A549 (cell line): ENCODE results near the gene MAP3K7CL. TPM values are rescaled to one million over a fixed set of nuclear protein-coding genes. Genes with fewer than 3 reads are reported as not detected.

Experiments
- ATAC-seq, 2 experiments: fragments of 200-7000 bp in 1 of 2; fragments of >200 bp in 1 of 2; cut with Nextera tagmentation in 1 of 2; cut with Tn5 transposase in 1 of 2; 3 replicates each; pipeline versions ENCODE4 v1.8.0 to v1.9.1; 2018 to 2020; ENCODE audit warnings: mild to moderate bottlenecking in 1 of 2, moderate library complexity in 1 of 2
- CTCF ChIA-PET: fragments of 300-600 bp; sonication (Branson Sonifier 250); formaldehyde crosslinking; extraction: SDS; loops from one replicate; lab custom pipeline; 2021; ENCODE audit warnings: antibody characterized with exemption, inconsistent platforms; lab: Yijun Ruan, JAX
- POLR2A ChIA-PET: fragments of 350-600 bp; formaldehyde crosslinking; extraction: SDS; loops from one replicate; lab custom pipeline; 2021; ENCODE audit warnings: antibody characterized with exemption, inconsistent platforms; lab: Yijun Ruan, JAX
- DNase-seq, 2 experiments: peaks; one replicate each; pipeline versions ENCODE4 v3.0.0 to v3.0.0-alpha.2; 2011 to 2016; ENCODE audit warnings: low read depth in 1 of 2, low spot score in 1 of 2
- FAIRE-seq: peaks from 2 replicates; lab custom pipeline; 2011; peaks lifted over from hg19 to GRCh38; lab: Jason Lieb, UNC
- H3K27ac ChIP-seq, 2 experiments: fragments of >200 bp; sonication (Bioruptor Twin); formaldehyde crosslinking; 3 replicates each; pipeline ENCODE4 v1.5.1; 2016 to 2017
- H3K4me1 ChIP-seq: fragments of >200 bp; sonication (Bioruptor Twin); formaldehyde crosslinking; 3 replicates; pipeline ENCODE4 v1.6.1; 2016
- H3K4me2 ChIP-seq: fragments of >200 bp; sonication (Bioruptor Twin); formaldehyde crosslinking; 3 replicates; pipeline ENCODE4 v1.6.1; 2016
- H3K4me3 ChIP-seq: fragments of >200 bp; sonication (Bioruptor Twin); formaldehyde crosslinking; 3 replicates; pipeline ENCODE4 v1.5.1; 2016
- H3K9me3 ChIP-seq: fragments of >200 bp; sonication (Bioruptor Twin); formaldehyde crosslinking; 3 replicates; pipeline ENCODE4 v1.6.1; 2016
- CEBPB ChIP-seq, 2 experiments: fragments of >200 bp in 1 of 2; sonication (Bioruptor Twin) in 1 of 2; formaldehyde crosslinking in 1 of 2; IDR thresholded peaks; 2 replicates each; pipeline ENCODE4 v1.6.1; 2012 to 2016
- CHD2 ChIP-seq: fragments of 150-350 bp; IDR thresholded peaks from 2 replicates; pipeline ENCODE4 v1.6.1; 2014; ENCODE audit warnings: low read length; ENCODE audit not compliant: partially characterized antibody
- EHF ChIP-seq: fragments of 250-450 bp; sonication (Bioruptor Pico); IDR thresholded peaks from 2 replicates; pipeline ENCODE4 v1.5.0; 2020; ENCODE audit warnings: mild to moderate bottlenecking
- FOXS1 ChIP-seq: fragments of 250-450 bp; sonication (Bioruptor Pico); IDR thresholded peaks from 2 replicates; pipeline ENCODE4 v1.5.0; 2020; ENCODE audit warnings: mild to moderate bottlenecking, moderate library complexity
- GATA3 ChIP-seq: IDR thresholded peaks from 2 replicates; pipeline ENCODE4 v1.6.1; 2012; ENCODE audit warnings: borderline replicate concordance
- HEYL ChIP-seq: fragments of 250-450 bp; sonication (Bioruptor Pico); IDR thresholded peaks from 2 replicates; pipeline ENCODE4 v1.8.0; 2021; ENCODE audit warnings: mild to moderate bottlenecking, moderate library complexity
- HMGXB4 ChIP-seq: fragments of 250-450 bp; sonication (Bioruptor Pico); IDR thresholded peaks from 2 replicates; pipeline ENCODE4 v1.5.0; 2021; ENCODE audit warnings: mild to moderate bottlenecking, moderate library complexity, borderline replicate concordance
- HOXB13 ChIP-seq: fragments of 250-450 bp; sonication (Bioruptor Pico); IDR thresholded peaks from 2 replicates; pipeline ENCODE4 v1.5.0; 2020; ENCODE audit warnings: low read depth, mild to moderate bottlenecking, moderate library complexity
- JUN ChIP-seq, 2 experiments: fragments of >200 bp; sonication (Bioruptor Twin); formaldehyde crosslinking; IDR thresholded peaks; 2 replicates in 1 of 2; 3 replicates in 1 of 2; pipeline ENCODE4 v1.6.1; 2016 to 2017
- NFE2L2 ChIP-seq: fragments of 150-350 bp; conservative IDR thresholded peaks from 2 replicates; pipeline ENCODE4 v1.6.1; 2014; ENCODE audit warnings: low read length
- POLR2AphosphoS2 ChIP-seq: conservative IDR thresholded peaks from 2 replicates; pipeline ENCODE4 v1.6.1; 2012; ENCODE audit warnings: low read length, improper control_type of control experiment, inconsistent platforms
- RARB ChIP-seq: fragments of 250-450 bp; sonication (Bioruptor Pico); IDR thresholded peaks from 2 replicates; pipeline ENCODE4 v1.8.0; 2021; ENCODE audit warnings: mild to moderate bottlenecking, moderate library complexity
- RCOR1 ChIP-seq: fragments of 150-350 bp; IDR thresholded peaks from 2 replicates; pipeline ENCODE4 v1.6.1; 2014; ENCODE audit warnings: antibody characterized with exemption, low read length, low read depth
- RFX5 ChIP-seq: fragments of 450-650 bp; IDR thresholded peaks from 2 replicates; pipeline ENCODE4 v1.7.1; 2014; ENCODE audit warnings: antibody characterized with exemption, mild to moderate bottlenecking, moderate library complexity
- TP53 ChIP-seq: fragments of 250-450 bp; sonication (Bioruptor Pico); IDR thresholded peaks from 2 replicates; pipeline ENCODE4 v1.5.0; 2021; ENCODE audit warnings: mild to moderate bottlenecking, moderate library complexity
- WGBS: methylation state at CpG from one replicate; pipeline ENCODE4 v1.1.6; 2017; ENCODE audit errors: missing lambda C conversion rate; 5-methylcytosine and 5-hydroxymethylcytosine counted together
- polyA plus RNA-seq, 4 experiments: library from polyadenylated mRNA; depleted of rRNA in 3 of 4; stranded (reverse); fragments of >200 nt; fragmentation: RNase III in 1 of 4; extraction: RNeasy Plus Mini Kit Qiagen cat#74134 plus additional on column Dnase treatment in 1 of 4; gene quantifications; 2 replicates in 3 of 4; 3 replicates in 1 of 4; pipeline ENCODE4 v1.2.3, GENCODE V29; 2011 to 2017
- TF ChIP-seq, protein P1 (sequence below): fragments of 450-650 bp; IDR thresholded peaks from 2 replicates; pipeline ENCODE4 v1.6.1; 2014; ENCODE audit warnings: antibody characterized with exemption
- TF ChIP-seq, protein P2 (sequence below): IDR thresholded peaks from 2 replicates; pipeline ENCODE4 v1.6.1; 2012
- TF ChIP-seq, protein P3 (sequence below): IDR thresholded peaks from 2 replicates; pipeline ENCODE4 v1.6.1; 2012; ENCODE audit warnings: low read depth, borderline replicate concordance
- TF ChIP-seq, protein P4 (sequence below): fragments of >200 bp; sonication (Bioruptor Twin); formaldehyde crosslinking; IDR thresholded peaks from 2 replicates; pipeline ENCODE4 v1.6.1; 2016

Gene MAP3K7CL
- polyA plus RNA-seq, 2 of the 4 experiments (the other 2 are of a cell fraction): 2.9 to 5.7 TPM

- 36% methylated on average over 1 of the region's 1 CpG for WGBS
- TF ChIP-seq RCOR1 (no peak), POLR2AphosphoS2 (no peak), EHF (CRISPR knock-in tag) (no peak), RARB (CRISPR knock-in tag) (no peak), RFX5 (no peak), FOXS1 (no peak), CHD2 (no peak)
- TF ChIP-seq, protein P1, sequence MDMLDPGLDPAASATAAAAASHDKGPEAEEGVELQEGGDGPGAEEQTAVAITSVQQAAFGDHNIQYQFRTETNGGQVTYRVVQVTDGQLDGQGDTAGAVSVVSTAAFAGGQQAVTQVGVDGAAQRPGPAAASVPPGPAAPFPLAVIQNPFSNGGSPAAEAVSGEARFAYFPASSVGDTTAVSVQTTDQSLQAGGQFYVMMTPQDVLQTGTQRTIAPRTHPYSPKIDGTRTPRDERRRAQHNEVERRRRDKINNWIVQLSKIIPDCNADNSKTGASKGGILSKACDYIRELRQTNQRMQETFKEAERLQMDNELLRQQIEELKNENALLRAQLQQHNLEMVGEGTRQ: no peak
- TF ChIP-seq, protein P2, sequence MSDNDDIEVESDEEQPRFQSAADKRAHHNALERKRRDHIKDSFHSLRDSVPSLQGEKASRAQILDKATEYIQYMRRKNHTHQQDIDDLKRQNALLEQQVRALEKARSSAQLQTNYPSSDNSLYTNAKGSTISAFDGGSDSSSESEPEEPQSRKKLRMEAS: no peak
- TF ChIP-seq, protein P3, sequence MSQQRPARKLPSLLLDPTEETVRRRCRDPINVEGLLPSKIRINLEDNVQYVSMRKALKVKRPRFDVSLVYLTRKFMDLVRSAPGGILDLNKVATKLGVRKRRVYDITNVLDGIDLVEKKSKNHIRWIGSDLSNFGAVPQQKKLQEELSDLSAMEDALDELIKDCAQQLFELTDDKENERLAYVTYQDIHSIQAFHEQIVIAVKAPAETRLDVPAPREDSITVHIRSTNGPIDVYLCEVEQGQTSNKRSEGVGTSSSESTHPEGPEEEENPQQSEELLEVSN: no peak
- TF ChIP-seq, protein P4, sequence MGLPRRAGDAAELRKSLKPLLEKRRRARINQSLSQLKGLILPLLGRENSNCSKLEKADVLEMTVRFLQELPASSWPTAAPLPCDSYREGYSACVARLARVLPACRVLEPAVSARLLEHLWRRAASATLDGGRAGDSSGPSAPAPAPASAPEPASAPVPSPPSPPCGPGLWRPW: no peak
- peaks cover 39% of the 10 kb centered on the region for H3K4me1 ChIP-seq
- H3K27ac ChIP-seq: no peak overlapping the region
- POLR2A ChIA-PET: no interaction called here
- H3K4me3 ChIP-seq: no peak overlapping the region
- ATAC-seq (no peak), DNase-seq (no peak), FAIRE-seq (no peak)
- no peaks in the 10 kb centered on the region for H3K9me3 ChIP-seq
- CTCF ChIA-PET: no interaction called here
- H3K4me2 ChIP-seq: no peak overlapping the region
These were observed 41.8 kb downstream of the MAP3K7CL start for GRCh38 chr21:29172282-29172681.

DNA sequence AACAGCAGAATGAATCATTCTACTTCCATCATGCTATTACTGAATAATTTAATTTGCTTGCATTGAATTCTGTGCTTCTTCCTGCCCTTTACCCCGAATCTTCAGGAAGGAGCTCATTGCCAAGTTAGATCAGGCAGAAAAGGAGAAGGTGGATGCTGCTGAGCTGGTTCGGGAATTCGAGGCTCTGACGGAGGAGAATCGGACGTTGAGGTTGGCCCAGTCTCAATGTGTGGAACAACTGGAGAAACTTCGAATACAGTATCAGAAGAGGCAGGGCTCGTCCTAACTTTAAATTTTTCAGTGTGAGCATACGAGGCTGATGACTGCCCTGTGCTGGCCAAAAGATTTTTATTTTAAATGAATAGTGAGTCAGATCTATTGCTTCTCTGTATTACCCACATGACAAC is 44.2 kb downstream of the MAP3K7CL start:
- FAIRE-seq (no peak), ATAC-seq (no peak)
- ChIA-PET CTCF (interaction anchor here (1.3 to 2.0 kb wide), 2 partner anchors 10 to 173 kb away, joined by 5 to 13 read pairs; no protein-coding TSS in a partner anchor), POLR2A (no interaction called here)
- Histone ChIP-seq H3K4me1 (peaks cover 41% of the 10 kb centered on the region), H3K9me3 (no peaks in the 10 kb centered on the region), H3K4me3 (no peak overlapping the region), H3K27ac (peak overlapping the region; percentile 18 to 33; a peak in 2 of 6 replicates)
- WGBS: 80% methylated on average over 9 of the region's 9 CpGs
- TF ChIP-seq NFE2L2 (no peak), HMGXB4 (CRISPR knock-in tag) (no peak)
- TF ChIP-seq, all 56 proteins: peak for 0
- DNase-seq: no peak
- peak overlapping the region; percentile 61 for H3K4me2 ChIP-seq

GRCh38 chr21:29175408-29176134 is 45.1 kb downstream of the MAP3K7CL start:
- ChIA-PET CTCF (interaction anchor here (1.3 to 2.0 kb wide), 2 partner anchors 11 to 173 kb away, joined by 5 to 13 read pairs; no protein-coding TSS in a partner anchor), POLR2A (no interaction called here)
- peak overlapping the region; percentile 61 for H3K4me2 ChIP-seq
- peaks cover 41% of the 10 kb centered on the region for H3K4me1 ChIP-seq
- FAIRE-seq (no peak), DNase-seq (peak in 1 of 2 experiments; percentile 66), ATAC-seq (peak; percentile 43 to 68; a peak in 3 of 6 replicates)
- no peaks in the 10 kb centered on the region for H3K9me3 ChIP-seq
- 50% methylated on average over 3 of the region's 3 CpGs for WGBS
- TF ChIP-seq, protein P1: peak; percentile 52
- TF ChIP-seq, protein P4: no peak
- TF ChIP-seq TP53 (no peak), HEYL (CRISPR knock-in tag) (no peak), GATA3 (0 out of 2 replicates have a peak, but pooled peaks have one; percentile 35), JUN (IDR thresholded peaks at IDR 0.05) (no peak), CEBPB (IDR thresholded peaks at IDR 0.05) (0 out of 4 replicates have a peak, but pooled peaks of 1 of the 2 experiments have one; percentile 4), HOXB13 (no peak)
- peak overlapping the region; percentile 33 to 41; a peak in 1 of 6 replicates for H3K27ac ChIP-seq
- H3K4me3 ChIP-seq: no peak overlapping the region
